Cardiac fibroblast (primary cell): ENCODE measurements around the gene NAP1L5.

Source experiments
- DNase-seq, 2 donors: peaks; one replicate each; pipeline versions ENCODE4 v3.0.0 to v3.0.0-alpha.2; 2010; ENCODE audit warnings: low read depth in 2 of 2
- H3K4me3 ChIP-seq, 2 donors: replicated peaks in 1 of 2; 1 replicate in 1 of 2; 2 replicates in 1 of 2; pipeline ENCODE4 v1.5.1; 2011; ENCODE audit warnings: low read depth in 2 of 2, low read length in 2 of 2, mild to moderate bottlenecking in 2 of 2, moderate library complexity in 1 of 2
- CTCF ChIP-seq: IDR thresholded peaks from one replicate; pipeline ENCODE4 v1.5.1; 2011; ENCODE audit warnings: low read depth, mild to moderate bottlenecking, low read length, inconsistent platforms

The NAP1L5 gene

GRCh38 chr4:88724406-88724805, 26.8 kb upstream of the NAP1L5 start:
- DNase-seq, result no peak
- TF ChIP-seq CTCF, result no peak
- H3K4me3 ChIP-seq, result no peak overlapping the region

GRCh38 chr4:88722828-88723227, 25.2 kb upstream of the NAP1L5 start:
- no peak for TF ChIP-seq CTCF
- no peak overlapping the region for H3K4me3 ChIP-seq
- no peak for DNase-seq

- DNase-seq, result no peak
- no peak overlapping the region for H3K4me3 ChIP-seq
- TF ChIP-seq CTCF, result no peak
These were observed 24.7 kb upstream of the NAP1L5 start for GRCh38 chr4:88722276-88722780.

- TF ChIP-seq CTCF, result no peak
These were observed 23.1 kb upstream of the NAP1L5 start for GRCh38 chr4:88720451-88721428.

GRCh38 chr4:88719381-88719780, 21.8 kb upstream of the NAP1L5 start:
- no peak overlapping the region for H3K4me3 ChIP-seq
- TF ChIP-seq CTCF, result no peak
- no peak for DNase-seq

More at GRCh38 chr4:88720451-88721428, 23.1 kb upstream of the NAP1L5 start:
- no peak overlapping the region for H3K4me3 ChIP-seq
- DNase-seq, result no peak

- TF ChIP-seq CTCF, result no peak
- no peak for DNase-seq
These were observed 20.5 kb upstream of the NAP1L5 start for GRCh38 chr4:88718098-88718497.

More at GRCh38 chr4:88718098-88718497, 20.5 kb upstream of the NAP1L5 start:
- H3K4me3 ChIP-seq, result no peak overlapping the region
